Hypothalamus (tissue), 51 donors: ENCODE measurements around the gene CRYBB3.
"Not testable (repeated sequence)": the region's sequence is repeated elsewhere in the genome, so short reads cannot be mapped to it uniquely, and the experiment has no call there.

ENCODE experiments used
- DNase-seq, 51 donors: peaks; one replicate each; lab custom pipeline; 2025; lab: John Stamatoyannopoulos, UW

The CRYBB3 gene

DNA sequence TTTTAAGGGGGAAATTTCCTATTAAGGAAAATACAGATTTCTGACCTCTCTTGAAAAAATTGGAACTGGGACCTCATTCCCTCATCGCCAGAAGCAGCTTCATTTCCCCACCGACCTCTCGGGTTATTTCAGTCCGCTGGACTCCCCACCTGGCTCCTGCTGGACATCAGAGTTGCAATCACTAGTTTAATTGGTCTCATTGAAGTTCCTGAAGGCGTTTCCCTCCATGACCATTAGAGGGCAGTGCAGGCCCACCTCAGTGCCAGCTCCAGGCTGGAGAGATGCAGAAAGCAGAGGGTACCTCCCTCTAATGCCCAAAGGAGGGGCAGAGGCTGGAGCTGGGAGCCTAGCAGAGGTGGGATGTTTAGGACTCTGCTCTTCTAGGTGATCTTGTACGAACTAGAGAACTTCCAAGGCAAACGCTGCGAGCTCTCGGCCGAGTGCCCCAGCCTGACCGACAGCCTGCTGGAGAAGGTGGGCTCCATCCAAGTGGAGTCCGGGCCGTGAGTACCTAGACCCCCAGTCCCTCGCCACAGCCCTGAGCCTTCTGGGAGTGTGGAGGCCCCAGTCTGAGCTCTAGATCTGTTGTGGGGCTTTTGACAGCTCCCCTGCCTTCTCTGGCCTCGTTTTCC, 2.7 kb downstream of the CRYBB3 start:
- peak in 37 of 51 donors; percentile 2 to 66 (median 13) for DNase-seq

- DNase-seq = no peak
Measured at GRCh38 chr22:25203082-25203481, 3.4 kb downstream of the CRYBB3 start.

- not testable (repeated sequence) for DNase-seq
Measured at GRCh38 chr22:25204547-25204946, 4.9 kb downstream of the CRYBB3 start.

- DNase-seq = no peak
Measured at GRCh38 chr22:25205847-25206246, 6.2 kb downstream of the CRYBB3 start.

- no peak for DNase-seq
Measured at GRCh38 chr22:25206998-25207397, 7.3 kb downstream of the CRYBB3 start.

GRCh38 chr22:25207553-25208157, 8.0 kb downstream of the CRYBB3 start:
- no peak for DNase-seq

DNA sequence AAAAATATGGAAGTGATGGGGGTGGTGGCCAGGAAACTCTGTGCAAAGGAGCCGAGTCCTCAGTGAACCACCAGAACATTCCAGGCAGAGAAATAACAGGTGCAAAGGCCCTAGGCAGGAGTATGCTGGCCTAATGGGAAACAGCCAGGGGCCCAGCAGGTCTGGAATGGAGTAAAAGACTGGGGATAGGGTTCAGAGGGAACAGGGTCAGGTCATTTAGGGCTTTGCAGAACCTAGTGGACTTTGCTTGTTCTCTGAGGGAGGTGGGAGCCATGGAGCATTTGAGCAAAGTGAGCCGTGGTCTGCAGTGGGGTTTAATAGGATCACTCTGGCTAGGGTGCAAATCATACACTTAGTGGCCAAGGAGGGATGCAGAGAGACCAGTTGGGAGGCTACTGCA, 8.7 kb downstream of the CRYBB3 start:
- DNase-seq = no peak

GRCh38 chr22:25208743-25209505, 9.3 kb downstream of the CRYBB3 start:
- no peak for DNase-seq

GRCh38 chr22:25210793-25211192, 11.1 kb downstream of the CRYBB3 start:
- DNase-seq = no peak

- DNase-seq = no peak
Measured at GRCh38 chr22:25212337-25212736, 12.7 kb downstream of the CRYBB3 start.

DNA sequence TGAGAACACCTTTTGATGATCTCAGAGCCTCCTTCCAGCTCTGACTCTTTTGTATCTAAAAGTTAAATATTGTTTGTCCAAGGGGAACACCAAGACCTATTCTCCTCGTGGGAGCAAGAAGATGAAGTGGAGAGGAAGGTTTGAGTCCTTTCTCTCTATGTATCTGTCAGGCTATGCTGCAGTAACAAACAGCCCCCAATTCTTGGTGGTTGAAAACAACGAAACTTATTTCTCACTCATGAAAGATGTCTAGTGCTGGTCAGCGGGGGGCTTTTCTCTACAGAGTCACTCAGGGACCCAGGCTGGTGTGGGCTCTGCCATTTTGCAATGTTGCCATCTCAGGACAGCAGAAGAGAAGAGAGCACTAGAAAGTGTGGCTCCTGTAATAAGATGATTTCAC, 13.6 kb downstream of the CRYBB3 start:
- no peak for DNase-seq

- DNase-seq = no peak
Measured at GRCh38 chr22:25216230-25216629, 16.6 kb downstream of the CRYBB3 start.

DNA sequence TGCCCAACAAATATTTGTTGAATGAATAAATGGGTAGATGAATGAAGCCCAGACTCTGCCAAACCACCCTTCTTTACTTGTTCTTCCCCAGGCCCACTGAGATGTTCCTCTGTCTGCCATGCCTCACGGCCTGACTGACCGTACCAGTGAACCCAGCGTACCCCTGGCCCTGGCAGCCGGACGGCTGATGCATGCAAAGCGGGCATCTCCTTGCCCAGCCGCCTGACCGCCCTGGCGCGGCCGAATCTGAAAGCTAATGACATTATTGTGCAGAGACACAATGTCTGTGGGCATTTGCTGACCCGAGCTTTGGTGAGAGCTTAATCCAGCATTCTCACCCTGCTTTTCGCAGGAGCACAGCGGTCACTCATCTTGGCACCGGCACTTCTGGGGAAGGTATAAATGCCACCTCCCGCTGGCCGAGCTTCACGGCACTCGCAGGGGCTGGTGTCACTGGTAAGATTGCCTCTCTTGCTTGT, 19.6 kb downstream of the CRYBB3 start, which contains the start of gene CRYBB2:
TSS of gene CRYBB2 (plus strand) at position 429 of the 479 bp plus-strand sequence. CDS start 1,791 bp downstream, outside the sequence.
- peak in 4 of 51 donors; percentile 4 to 29 (median 7) for DNase-seq

DNA sequence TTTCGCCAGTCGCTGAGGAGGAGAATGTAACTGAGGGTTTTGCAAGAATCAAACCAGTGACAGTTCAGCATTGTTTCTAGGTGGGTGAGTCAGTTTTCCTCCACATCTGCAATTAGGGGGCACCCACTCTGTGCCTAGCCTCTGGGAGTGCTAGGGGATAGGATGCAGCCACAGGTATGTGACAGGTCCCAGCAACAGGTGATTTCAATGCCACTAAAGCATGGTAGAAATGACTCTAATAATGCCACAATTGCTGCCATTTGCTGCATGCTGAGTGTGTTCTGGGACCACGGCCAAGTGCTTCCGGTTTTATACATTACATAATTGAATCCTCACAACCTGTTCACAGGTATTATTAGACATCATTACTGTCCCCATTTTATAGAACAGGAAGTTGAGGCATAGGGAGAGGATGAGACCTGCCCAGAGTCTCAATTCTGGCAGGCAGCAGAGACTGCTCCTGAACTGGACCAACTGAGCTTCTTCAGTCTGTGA, 20.3 kb downstream of the CRYBB3 start:
- DNase-seq = no peak

DNA sequence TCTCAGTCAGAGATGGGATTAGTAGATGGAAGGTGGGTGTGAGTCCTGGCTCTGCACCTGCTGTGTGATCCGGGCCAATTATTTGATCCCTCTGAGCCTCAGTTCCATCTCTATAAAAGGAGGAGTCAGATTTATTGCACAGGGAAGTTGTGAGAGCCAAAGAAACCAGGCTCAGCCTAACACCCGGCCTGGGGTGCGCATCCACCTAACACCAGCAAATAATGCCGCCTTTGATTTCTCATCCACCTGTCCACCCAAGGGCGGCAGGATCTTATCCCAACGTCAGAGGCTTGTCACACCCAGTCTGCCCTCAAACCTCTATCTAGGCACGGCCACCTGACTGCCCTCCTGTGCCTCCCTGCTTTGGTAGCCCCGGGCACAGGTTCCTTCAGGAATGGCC, 22.1 kb downstream of the CRYBB3 start:
- no peak for DNase-seq

DNA sequence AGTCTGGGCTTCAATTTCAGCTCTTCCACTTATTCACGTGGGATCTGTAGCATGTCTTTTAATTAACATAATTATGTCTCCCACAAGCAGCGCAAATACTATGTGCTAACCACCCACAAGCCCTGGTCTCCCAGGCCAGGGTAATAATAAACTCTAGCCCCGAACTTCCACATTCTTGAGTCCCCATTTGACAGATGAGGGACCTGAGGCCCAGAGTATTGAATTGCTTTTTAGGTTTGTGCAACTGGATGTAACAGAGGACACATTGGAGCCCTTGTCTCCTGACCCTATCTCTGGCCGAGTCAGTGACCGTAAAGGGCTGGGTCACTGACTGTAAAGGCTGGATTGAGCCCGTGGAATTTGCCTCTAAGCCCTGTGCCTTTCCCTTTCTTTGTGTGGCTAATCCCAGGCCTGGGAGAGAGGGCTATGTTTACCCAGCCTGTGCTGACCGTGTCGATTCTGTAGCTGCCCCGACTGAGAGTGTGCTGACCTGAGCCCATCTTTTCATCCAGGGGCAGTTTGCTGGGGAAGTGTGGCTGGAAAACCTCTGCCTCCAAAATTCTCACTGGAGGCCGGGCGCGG, 23.7 kb downstream of the CRYBB3 start:
- no peak for DNase-seq

- DNase-seq = no peak
Measured at GRCh38 chr22:25228822-25229221, 29.2 kb downstream of the CRYBB3 start.

DNA sequence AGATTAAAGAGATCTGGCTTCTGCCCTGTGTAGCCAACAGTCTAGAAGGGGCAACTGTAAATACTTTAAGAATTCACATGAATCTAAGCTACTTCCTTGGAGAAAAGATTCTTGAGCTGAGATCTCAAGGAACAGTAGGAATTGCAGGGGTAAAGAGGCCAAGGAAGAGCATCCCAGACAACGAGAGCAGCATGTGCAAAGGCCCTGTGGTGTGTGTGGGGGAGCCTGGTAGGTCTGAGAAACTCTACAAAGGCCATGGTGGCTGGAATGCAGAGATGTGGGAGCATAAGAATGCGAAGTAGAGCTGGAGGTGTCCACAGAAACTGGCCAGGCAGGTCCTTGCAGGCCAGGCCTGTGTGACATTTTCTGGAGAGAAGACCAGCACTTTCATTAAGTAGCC, 31.1 kb downstream of the CRYBB3 start:
- not testable (repeated sequence) for DNase-seq

DNA sequence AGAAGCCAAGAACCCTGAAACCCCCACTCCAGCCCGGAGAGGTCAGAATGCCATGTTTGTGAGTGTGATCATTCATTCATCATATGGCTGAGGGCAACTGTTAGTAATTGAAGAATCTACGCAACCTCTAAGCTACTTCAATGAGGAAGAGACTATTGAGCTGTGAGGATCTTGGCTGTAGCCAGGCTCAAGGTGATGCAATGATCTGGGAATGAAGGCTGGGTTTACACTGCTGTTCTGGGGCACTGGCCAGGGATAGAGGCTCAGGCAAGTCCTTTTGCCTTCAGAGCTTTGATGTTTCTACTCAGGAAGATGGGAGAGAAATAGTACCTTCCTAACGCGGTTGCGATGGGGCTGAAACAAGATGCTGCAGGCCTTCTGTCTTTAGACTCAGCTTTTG, 32.6 kb downstream of the CRYBB3 start:
- no peak for DNase-seq

GRCh38 chr22:25233706-25234105, 34.0 kb downstream of the CRYBB3 start:
- not testable (repeated sequence) for DNase-seq
